ENCODE measurements around the gene PDE6B. TPM values are rescaled to one million over a fixed set of nuclear protein-coding genes. Genes with fewer than 3 reads are reported as not detected.
"Not testable (repeated sequence)": the region's sequence is repeated elsewhere in the genome, so short reads cannot be mapped to it uniquely, and the experiment has no call there.

The PDE6B gene
- total and polyA plus RNA-seq, 4 donors, result 1.1 to 4.0 (median 2.1) TPM

GRCh38 chr4:706083-706633 is 80.8 kb downstream of the PDE6B start:
- intact Hi-C loops (cut with DNase I), result loop anchor here in 1 of 2 donors (10.0 kb wide), 1 partner anchor 79 kb away; no protein-coding TSS in a partner anchor
- not testable (repeated sequence) for H3K4me1 ChIP-seq (ENCODE audit: control insufficient read depth in 1 of 2, insufficient read depth in 2 of 2, low read length in 2 of 2); DNase-seq; H3K27ac ChIP-seq (ENCODE audit: low read depth in 1 of 2, low read length in 2 of 2); H3K9me3 ChIP-seq (ENCODE audit: control insufficient read depth, low read length); H3K36me3 ChIP-seq (ENCODE audit: control insufficient read depth in 1 of 2, insufficient read depth in 2 of 2, low read length in 1 of 2); H3K27me3 ChIP-seq (ENCODE audit: control insufficient read depth in 1 of 2, insufficient read depth in 2 of 2, low read length in 1 of 2); ATAC-seq (ENCODE audit: low FRiP score)
- WGBS, 2 donors, result 2 to 4% methylated on average over 21 of the region's 21 CpGs
- H3K4me3 ChIP-seq (ENCODE audit: low read length in 2 of 2), result peak overlapping the region; percentile 74 to 86

- Histone ChIP-seq H3K4me1 (ENCODE audit: control insufficient read depth in 1 of 2, insufficient read depth in 2 of 2, low read length in 2 of 2) (no peaks in the 10 kb centered on the region), H3K36me3 (ENCODE audit: control insufficient read depth in 1 of 2, insufficient read depth in 2 of 2, low read length in 1 of 2) (no peaks in the 10 kb centered on the region), H3K9me3 (ENCODE audit: control insufficient read depth, low read length) (no peaks in the 10 kb centered on the region), H3K27me3 (ENCODE audit: control insufficient read depth in 1 of 2, insufficient read depth in 2 of 2, low read length in 1 of 2) (no peaks in the 10 kb centered on the region), H3K27ac (ENCODE audit: low read depth in 1 of 2, low read length in 2 of 2) (no peak overlapping the region), H3K4me3 (ENCODE audit: low read length in 2 of 2) (no peak overlapping the region)
- ATAC-seq (ENCODE audit: low FRiP score) (no peak), DNase-seq (no peak)
- intact Hi-C loops (cut with DNase I), result loop anchor here in 1 of 2 donors (10.0 kb wide), 1 partner anchor 78 kb away; no protein-coding TSS in a partner anchor
- WGBS, 2 donors, result 48 to 51% methylated on average over 20 to 21 of the region's 21 CpGs
These were observed 81.6 kb downstream of the PDE6B start for GRCh38 chr4:706834-707598.

GRCh38 chr4:707929-708630 is 82.7 kb downstream of the PDE6B start:
- Histone ChIP-seq H3K4me3 (ENCODE audit: low read length in 2 of 2) (no peak overlapping the region), H3K27ac (ENCODE audit: low read depth in 1 of 2, low read length in 2 of 2) (no peak overlapping the region), H3K27me3 (ENCODE audit: control insufficient read depth in 1 of 2, insufficient read depth in 2 of 2, low read length in 1 of 2) (no peaks in the 10 kb centered on the region), H3K36me3 (ENCODE audit: control insufficient read depth in 1 of 2, insufficient read depth in 2 of 2, low read length in 1 of 2) (no peaks in the 10 kb centered on the region), H3K9me3 (ENCODE audit: control insufficient read depth, low read length) (no peaks in the 10 kb centered on the region), H3K4me1 (ENCODE audit: control insufficient read depth in 1 of 2, insufficient read depth in 2 of 2, low read length in 2 of 2) (no peaks in the 10 kb centered on the region)
- WGBS, 2 donors, result 88 to 92% methylated on average over 9 to 11 of the region's 11 CpGs
- no peak for ATAC-seq (ENCODE audit: low FRiP score)
- DNase-seq, result no peak
- intact Hi-C loops (cut with DNase I), result loop anchor here in 1 of 2 donors (10.0 kb wide), 1 partner anchor 77 kb away; no protein-coding TSS in a partner anchor

GRCh38 chr4:708631-708933 is 83.2 kb downstream of the PDE6B start:
- intact Hi-C loops (cut with DNase I), result loop anchor here in 1 of 2 donors (10.0 kb wide), 1 partner anchor 76 kb away; no protein-coding TSS in a partner anchor
- H3K36me3 ChIP-seq (ENCODE audit: control insufficient read depth in 1 of 2, insufficient read depth in 2 of 2, low read length in 1 of 2), result no peaks in the 10 kb centered on the region
- WGBS, 2 donors, result 85 to 91% methylated on average over 6 of the region's 6 CpGs
- DNase-seq, result no peak
- no peaks in the 10 kb centered on the region for H3K9me3 ChIP-seq (ENCODE audit: control insufficient read depth, low read length)
- H3K27ac ChIP-seq (ENCODE audit: low read depth in 1 of 2, low read length in 2 of 2), result no peak overlapping the region
- no peak overlapping the region for H3K4me3 ChIP-seq (ENCODE audit: low read length in 2 of 2)
- H3K27me3 ChIP-seq (ENCODE audit: control insufficient read depth in 1 of 2, insufficient read depth in 2 of 2, low read length in 1 of 2), result no peaks in the 10 kb centered on the region
- no peak for ATAC-seq (ENCODE audit: low FRiP score)
- H3K4me1 ChIP-seq (ENCODE audit: control insufficient read depth in 1 of 2, insufficient read depth in 2 of 2, low read length in 2 of 2), result no peaks in the 10 kb centered on the region

- no peak for DNase-seq
- no peaks in the 10 kb centered on the region for H3K9me3 ChIP-seq (ENCODE audit: control insufficient read depth, low read length)
- ATAC-seq (ENCODE audit: low FRiP score), result no peak
- WGBS, 2 donors, result 96 to 97% methylated on average over 6 of the region's 6 CpGs
- H3K4me1 ChIP-seq (ENCODE audit: control insufficient read depth in 1 of 2, insufficient read depth in 2 of 2, low read length in 2 of 2), result no peaks in the 10 kb centered on the region
- H3K4me3 ChIP-seq (ENCODE audit: low read length in 2 of 2), result no peak overlapping the region
- no peaks in the 10 kb centered on the region for H3K36me3 ChIP-seq (ENCODE audit: control insufficient read depth in 1 of 2, insufficient read depth in 2 of 2, low read length in 1 of 2)
- no peak overlapping the region for H3K27ac ChIP-seq (ENCODE audit: low read depth in 1 of 2, low read length in 2 of 2)
- H3K27me3 ChIP-seq (ENCODE audit: control insufficient read depth in 1 of 2, insufficient read depth in 2 of 2, low read length in 1 of 2), result no peaks in the 10 kb centered on the region
- intact Hi-C loops (cut with DNase I), result loop anchor here in 1 of 2 donors (10.0 kb wide), 1 partner anchor 75 kb away; no protein-coding TSS in a partner anchor
These were observed 84.0 kb downstream of the PDE6B start for GRCh38 chr4:709348-709747.

GRCh38 chr4:710116-710515 is 84.7 kb downstream of the PDE6B start:
- Histone ChIP-seq H3K9me3 (ENCODE audit: control insufficient read depth, low read length) (no peaks in the 10 kb centered on the region), H3K4me1 (ENCODE audit: control insufficient read depth in 1 of 2, insufficient read depth in 2 of 2, low read length in 2 of 2) (no peaks in the 10 kb centered on the region), H3K4me3 (ENCODE audit: low read length in 2 of 2) (no peak overlapping the region), H3K27me3 (ENCODE audit: control insufficient read depth in 1 of 2, insufficient read depth in 2 of 2, low read length in 1 of 2) (no peaks in the 10 kb centered on the region), H3K36me3 (ENCODE audit: control insufficient read depth in 1 of 2, insufficient read depth in 2 of 2, low read length in 1 of 2) (no peaks in the 10 kb centered on the region), H3K27ac (ENCODE audit: low read depth in 1 of 2, low read length in 2 of 2) (no peak overlapping the region)
- ATAC-seq (ENCODE audit: low FRiP score), result no peak
- intact Hi-C loops (cut with DNase I), result no loop called here
- 80 to 86% methylated on average over 9 of the region's 9 CpGs for WGBS, 2 donors
- no peak for DNase-seq

GRCh38 chr4:710916-711315 is 85.5 kb downstream of the PDE6B start:
- ATAC-seq (ENCODE audit: low FRiP score) (no peak), DNase-seq (no peak)
- Histone ChIP-seq H3K4me1 (ENCODE audit: control insufficient read depth in 1 of 2, insufficient read depth in 2 of 2, low read length in 2 of 2) (no peaks in the 10 kb centered on the region), H3K27me3 (ENCODE audit: control insufficient read depth in 1 of 2, insufficient read depth in 2 of 2, low read length in 1 of 2) (no peaks in the 10 kb centered on the region), H3K36me3 (ENCODE audit: control insufficient read depth in 1 of 2, insufficient read depth in 2 of 2, low read length in 1 of 2) (no peaks in the 10 kb centered on the region), H3K4me3 (ENCODE audit: low read length in 2 of 2) (no peak overlapping the region), H3K9me3 (ENCODE audit: control insufficient read depth, low read length) (no peaks in the 10 kb centered on the region), H3K27ac (ENCODE audit: low read depth in 1 of 2, low read length in 2 of 2) (no peak overlapping the region)
- 94 to 96% methylated on average over 13 of the region's 13 CpGs for WGBS, 2 donors
- intact Hi-C loops (cut with DNase I), result no loop called here

- Histone ChIP-seq H3K4me3 (ENCODE audit: low read length in 2 of 2) (no peak overlapping the region), H3K4me1 (ENCODE audit: control insufficient read depth in 1 of 2, insufficient read depth in 2 of 2, low read length in 2 of 2) (no peaks in the 10 kb centered on the region), H3K9me3 (ENCODE audit: control insufficient read depth, low read length) (no peaks in the 10 kb centered on the region), H3K36me3 (ENCODE audit: control insufficient read depth in 1 of 2, insufficient read depth in 2 of 2, low read length in 1 of 2) (no peaks in the 10 kb centered on the region), H3K27ac (ENCODE audit: low read depth in 1 of 2, low read length in 2 of 2) (no peak overlapping the region), H3K27me3 (ENCODE audit: control insufficient read depth in 1 of 2, insufficient read depth in 2 of 2, low read length in 1 of 2) (no peaks in the 10 kb centered on the region)
- 36 to 48% methylated on average over 3 of the region's 3 CpGs for WGBS, 2 donors
- ATAC-seq (ENCODE audit: low FRiP score), result no peak
- intact Hi-C loops (cut with DNase I), result no loop called here
- DNase-seq, result no peak
These were observed 86.7 kb downstream of the PDE6B start for GRCh38 chr4:712093-712492.
